ENCODE data around the gene ACSS2.

- TF ChIP-seq CTCF (IDR thresholded peaks at IDR 0.05) (no peak), POLR2A (IDR thresholded peaks at IDR 0.05) (no peak), POLR2AphosphoS5 (IDR thresholded peaks at IDR 0.05) (no peak)
Observed at GRCh38 chr20:34942301-34942700, 65.9 kb downstream of the ACSS2 start.
